HG03064 (cell line): ENCODE results near the gene SNRPA.
"Not testable (repeated sequence)": the region's sequence is repeated elsewhere in the genome, so short reads cannot be mapped to it uniquely, and the experiment has no call there.

Experiments used
- ATAC-seq: cut with Tn5 transposase; IDR thresholded peaks from one replicate; pipeline ENCODE4 v1.9.1; 2021; ENCODE audit warnings: low read depth; ENCODE audit not compliant: unreplicated experiment

SNRPA gene

GRCh38 chr19:40775632-40776022 lies 24.6 kb downstream of the SNRPA start:
- ATAC-seq, result no peak

DNA sequence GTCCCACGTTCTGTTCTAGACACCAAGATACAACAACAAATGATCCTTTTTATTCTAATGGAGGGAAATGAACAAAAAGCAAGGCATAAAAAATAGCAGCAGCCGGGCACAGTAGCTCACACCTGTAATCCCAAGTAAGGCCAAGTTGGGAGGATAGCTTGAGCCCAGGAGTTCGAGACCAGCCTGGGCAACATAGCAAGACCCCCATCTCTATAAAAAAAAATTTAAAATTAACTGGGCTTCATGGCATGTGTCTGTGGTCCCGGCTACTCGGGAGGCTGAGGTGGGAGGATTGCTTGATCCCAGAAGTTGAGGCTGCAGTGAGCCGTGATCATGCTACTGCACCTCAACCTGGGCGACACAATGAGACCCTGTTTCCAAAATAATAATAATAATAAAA lies 25.4 kb downstream of the SNRPA start:
- no peak for ATAC-seq

DNA sequence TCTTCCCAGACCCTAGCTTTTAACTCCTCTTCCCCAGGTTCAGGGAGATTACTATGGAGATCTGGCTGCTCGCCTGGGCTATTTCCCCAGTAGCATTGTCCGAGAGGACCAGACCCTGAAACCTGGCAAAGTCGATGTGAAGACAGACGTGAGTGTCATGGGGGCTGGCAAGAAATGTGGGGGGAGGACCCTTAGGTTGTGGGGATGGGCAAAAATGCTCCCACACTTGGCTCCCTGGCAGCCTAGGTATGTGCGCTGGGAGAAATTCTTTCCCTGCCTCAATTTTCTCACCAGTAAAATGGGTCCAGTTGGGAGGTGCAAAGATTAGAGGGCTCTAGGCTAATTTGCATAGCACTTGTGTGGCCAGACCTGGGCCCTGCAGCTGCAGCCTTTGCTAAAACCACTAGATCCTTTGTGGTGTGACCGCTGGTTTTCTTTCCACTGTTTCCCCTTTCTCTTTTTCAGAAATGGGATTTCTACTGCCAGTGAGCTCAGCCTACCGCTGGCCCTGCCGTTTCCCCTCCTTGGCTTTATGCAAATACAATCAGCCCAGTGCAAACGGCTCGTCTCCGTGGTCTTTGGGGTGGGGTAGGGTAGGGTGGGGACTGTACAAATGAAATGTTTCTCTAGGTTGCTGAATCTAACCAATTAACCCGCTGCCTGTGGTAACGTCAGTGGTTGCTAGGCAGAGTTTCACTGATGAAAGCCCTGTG lies 26.1 kb downstream of the SNRPA start:
- peak; percentile 47 for ATAC-seq

GRCh38 chr19:40777645-40777936 lies 26.6 kb downstream of the SNRPA start:
- ATAC-seq, result no peak

DNA sequence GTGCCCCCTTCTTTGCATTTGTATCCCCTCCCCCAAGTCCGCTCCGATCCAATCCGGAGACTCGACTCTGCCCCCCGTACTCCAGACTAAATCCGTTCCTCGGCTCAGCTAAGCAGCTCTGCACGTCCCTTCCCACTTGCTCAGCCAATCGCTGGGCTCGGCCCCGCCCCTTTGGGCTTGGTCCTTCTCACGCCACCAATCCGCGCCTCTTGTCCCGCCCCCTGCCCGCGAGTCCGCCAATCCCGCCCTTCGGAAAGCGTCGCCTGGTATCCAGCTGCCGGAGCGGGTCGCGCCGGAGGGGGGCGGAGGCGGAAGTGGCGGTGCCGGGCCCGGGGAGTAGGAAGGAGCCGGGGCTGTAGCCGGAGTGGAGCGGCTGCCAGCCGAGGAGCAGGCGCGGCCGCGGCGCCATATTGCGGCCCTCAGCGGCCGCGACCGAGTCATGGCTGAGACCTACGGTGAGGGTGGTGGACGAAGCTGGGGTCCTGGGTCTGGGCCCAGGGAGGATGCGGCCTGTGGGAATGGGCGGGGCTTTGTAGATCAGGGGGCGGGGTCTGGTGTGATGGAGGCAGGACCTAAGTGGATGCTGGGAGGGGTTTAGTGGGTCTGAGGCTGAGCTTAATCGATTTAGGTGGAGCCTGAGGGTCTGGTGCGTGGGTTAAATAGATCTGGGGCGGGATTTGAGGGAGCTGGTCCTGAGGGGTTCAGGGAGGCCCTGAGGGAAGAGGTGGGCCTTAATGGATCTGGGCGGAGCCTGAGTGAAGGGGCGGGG lies 27.1 kb downstream of the SNRPA start, which contains the start of gene RAB4B:
Gene RAB4B (plus strand): TSS at position 311 of the 769 bp plus-strand sequence. CDS start 129 bp downstream, at position 440.
- ATAC-seq, result peak; percentile 47

DNA sequence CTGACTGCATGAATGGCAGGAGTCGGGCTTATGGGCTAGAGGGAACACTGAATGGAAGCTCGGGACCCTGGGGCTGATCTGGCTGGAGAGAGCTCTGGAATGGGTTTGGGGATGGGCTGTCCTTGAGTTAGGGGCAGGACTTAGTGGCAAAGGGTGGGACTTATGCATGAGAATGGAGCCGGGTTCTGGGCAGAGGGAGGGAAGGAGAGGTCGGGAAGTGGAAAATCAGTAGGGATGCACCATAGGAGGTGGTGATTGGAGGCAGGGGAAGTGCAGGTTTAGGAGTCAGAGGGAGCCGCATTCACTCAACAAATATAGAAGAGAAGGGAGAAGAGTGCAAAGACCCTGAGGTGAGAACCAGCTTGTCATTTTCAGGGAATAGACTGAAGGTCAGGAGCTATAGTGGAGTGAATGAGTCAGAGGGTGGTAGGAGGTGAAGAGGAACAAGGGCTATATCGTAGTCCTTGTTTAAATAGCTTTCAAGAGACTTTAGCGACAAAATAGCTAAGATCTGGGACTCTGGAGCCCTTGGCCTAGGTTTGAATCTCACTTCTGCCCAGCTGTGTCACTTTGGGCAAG lies 27.8 kb downstream of the SNRPA start:
- no peak for ATAC-seq

DNA sequence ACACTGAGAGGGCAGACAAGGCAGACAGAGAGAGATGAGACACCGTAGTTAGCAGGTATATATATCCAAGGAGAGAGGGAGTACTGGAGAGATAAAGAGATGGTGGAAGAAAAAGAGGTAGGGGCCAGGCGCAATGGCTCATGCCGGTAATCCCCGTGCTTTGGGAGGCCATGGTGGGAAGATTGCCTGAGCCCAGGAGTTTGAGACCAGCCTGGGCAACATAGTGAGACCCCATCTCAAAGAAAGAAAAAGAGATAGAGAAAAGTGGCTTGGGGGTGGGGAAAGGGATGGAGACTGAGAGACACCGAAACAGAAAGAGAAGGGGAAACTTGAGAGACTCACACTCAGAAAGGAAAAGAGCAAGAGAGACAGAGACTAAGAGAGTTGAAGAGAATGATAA lies 29.6 kb downstream of the SNRPA start:
- ATAC-seq, result no peak

DNA sequence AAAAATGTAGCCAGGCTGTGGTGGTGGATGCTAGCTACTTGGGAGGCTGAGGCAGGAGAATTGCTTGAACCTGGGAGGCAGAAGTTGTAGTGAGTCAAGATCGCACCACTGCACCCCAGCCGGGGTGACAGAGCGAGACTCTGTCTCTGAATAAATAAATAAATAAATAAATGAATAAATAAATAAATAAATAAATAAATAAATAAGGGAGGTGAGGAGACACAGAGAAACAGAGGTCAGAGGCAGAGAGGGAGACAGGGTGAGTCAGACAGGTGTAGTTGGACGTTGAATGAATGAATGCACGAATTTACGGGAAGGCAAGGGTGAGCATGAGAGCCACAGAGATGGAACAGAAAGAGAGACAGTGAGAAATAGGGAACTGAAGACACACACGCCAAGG lies 30.1 kb downstream of the SNRPA start:
- no peak for ATAC-seq

GRCh38 chr19:40783711-40784110 lies 32.7 kb downstream of the SNRPA start:
- ATAC-seq, result no peak

GRCh38 chr19:40784146-40784545 lies 33.1 kb downstream of the SNRPA start:
- not testable (repeated sequence) for ATAC-seq

- ATAC-seq, result no peak
Observed at GRCh38 chr19:40785526-40785925, 34.5 kb downstream of the SNRPA start.

DNA sequence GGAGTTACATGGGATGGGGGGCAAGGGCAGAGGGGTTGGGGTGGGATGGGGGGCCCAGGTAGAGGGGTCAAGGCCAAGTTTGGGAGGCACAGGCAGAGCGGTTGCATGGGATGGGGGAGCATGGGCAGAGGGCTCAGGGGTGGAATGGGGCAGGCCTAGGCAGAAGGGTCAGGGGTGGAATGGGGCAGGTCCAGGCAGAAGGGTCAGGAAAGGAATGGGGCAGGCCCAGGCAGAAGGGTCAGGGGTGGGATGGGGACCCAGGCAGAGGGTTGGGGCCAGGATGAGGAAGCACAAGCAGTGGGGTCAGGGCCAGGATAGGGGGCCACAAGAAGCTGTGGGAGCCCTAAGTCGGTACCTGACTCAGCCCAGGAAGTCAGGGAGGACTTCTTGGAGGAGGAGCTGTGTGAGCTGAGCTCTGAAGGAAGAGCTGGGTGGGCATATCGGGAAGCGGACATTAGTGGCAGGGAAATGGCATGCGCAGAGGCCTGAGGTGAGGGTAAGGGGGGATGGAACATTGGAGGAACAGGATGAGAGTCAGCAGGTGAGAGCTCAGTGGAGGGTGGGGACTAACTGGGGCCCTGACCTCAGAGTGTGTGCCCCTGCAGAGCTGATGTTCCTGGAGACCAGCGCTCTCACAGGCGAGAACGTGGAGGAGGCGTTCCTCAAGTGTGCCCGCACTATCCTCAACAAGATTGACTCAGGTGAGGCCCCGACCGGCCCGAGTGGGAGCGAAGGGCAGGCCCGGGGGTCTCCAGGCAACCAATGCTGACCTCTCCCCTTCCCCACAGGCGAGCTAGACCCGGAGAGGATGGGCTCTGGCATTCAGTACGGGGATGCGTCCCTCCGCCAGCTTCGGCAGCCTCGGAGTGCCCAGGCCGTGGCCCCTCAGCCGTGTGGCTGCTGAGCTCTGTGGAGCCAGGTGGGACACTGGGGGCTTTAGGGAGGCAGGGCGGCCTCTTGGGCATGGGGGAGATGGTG lies 35.3 kb downstream of the SNRPA start:
- ATAC-seq, result no peak

GRCh38 chr19:40791349-40791748 lies 40.3 kb downstream of the SNRPA start:
- no peak for ATAC-seq

DNA sequence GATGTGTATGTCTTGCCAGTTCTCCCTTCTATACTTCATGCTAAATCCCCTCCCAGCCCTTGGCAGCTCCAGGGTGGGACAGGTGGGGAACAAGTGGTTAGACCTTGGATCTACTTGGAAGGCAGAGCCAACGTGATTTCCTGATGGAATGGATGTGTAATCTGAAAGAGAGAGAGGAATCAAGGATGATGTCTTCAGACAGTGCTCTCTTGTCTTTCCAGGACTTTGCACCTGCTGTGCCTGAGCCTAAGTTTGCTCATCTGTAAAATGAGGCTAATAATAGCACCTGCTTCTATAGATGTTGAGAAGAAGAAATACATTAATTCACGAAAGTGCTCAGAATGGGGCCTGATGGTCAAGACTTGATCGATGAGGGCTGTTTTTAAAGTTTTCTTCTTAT lies 41.0 kb downstream of the SNRPA start:
- no peak for ATAC-seq

- no peak for ATAC-seq
Observed at GRCh38 chr19:40797166-40797962, 46.4 kb downstream of the SNRPA start.

GRCh38 chr19:40797963-40798682 lies 47.1 kb downstream of the SNRPA start:
- ATAC-seq, result no peak

- peak; percentile 63 for ATAC-seq
Observed at GRCh38 chr19:40798683-40799557, 47.9 kb downstream of the SNRPA start, which contains the start of gene EGLN2. EGLN2 (plus strand) TSS chr19:40799191; CDS start chr19:40800573, 1,382 bp downstream.
